ENCODE results near the gene FLOT1.

GRCh38 chr6:30719356-30719755 lies 23.1 kb downstream of the FLOT1 start:
- TF ChIP-seq CTCF (IDR thresholded peaks at IDR 0.05; ENCODE audit: low read length) = no peak; the same call in 1 of the 2 replicates
- no peak for TF ChIP-seq EZH2 (optimal IDR thresholded peaks at IDR 0.05; ENCODE audit: low read depth, low read length)
